A673 (cell line): ENCODE measurements around the gene RDX. TPM values are rescaled to one million over a fixed set of nuclear protein-coding genes. Genes with fewer than 3 reads are reported as not detected.

Experiments
- BruUV-seq: library from RNA; stranded (reverse); fragments of 400-500 nt; replicated peaks from 2 replicates; lab custom pipeline; 2021; lab: Mats Ljungman, UMichigan
- CTCF ChIA-PET: fragments of 300-600 bp; sonication (Branson Sonifier 250); formaldehyde crosslinking; loops from one replicate; lab custom pipeline; 2022; ENCODE audit warnings: antibody characterized with exemption; lab: Charles Lee
- POLR2A ChIA-PET: fragments of 300-600 bp; sonication (Branson Sonifier 250); formaldehyde crosslinking; loops from one replicate; lab custom pipeline; 2022; ENCODE audit warnings: antibody characterized with exemption; ENCODE audit not compliant: low non-redundant PET; lab: Charles Lee
- DNase-seq: peaks from one replicate; pipeline ENCODE4 v3.0.0-alpha.2; 2015; ENCODE audit warnings: low spot score
- H3K27ac ChIP-seq: fragments of 200-600 bp; sonication (generic); 2 replicates; pipeline ENCODE4 v1.5.1; 2016; ENCODE audit warnings: mixed run types, low read depth, mild to moderate bottlenecking, mixed read lengths, antibody characterized with exemption, low read length; ENCODE audit not compliant: poor library complexity, severe bottlenecking
- H3K27me3 ChIP-seq: fragments of 200-600 bp; sonication (generic); replicated peaks from 2 replicates; pipeline ENCODE4 v1.6.1; 2017; ENCODE audit warnings: mixed run types, low read depth, mild to moderate bottlenecking, mixed read lengths, antibody characterized with exemption, low read length; ENCODE audit not compliant: insufficient read depth, poor library complexity
- H3K36me3 ChIP-seq: fragments of 200-600 bp; sonication (generic); 2 replicates; pipeline ENCODE4 v1.6.1; 2016; ENCODE audit warnings: mixed run types, mild to moderate bottlenecking, mixed read lengths, antibody characterized with exemption, low read length; ENCODE audit not compliant: insufficient read depth, poor library complexity, severe bottlenecking
- H3K4me1 ChIP-seq: fragments of 200-600 bp; sonication (generic); 2 replicates; pipeline ENCODE4 v1.6.1; 2017; ENCODE audit warnings: mixed run types, mild to moderate bottlenecking, mixed read lengths, antibody characterized with exemption, low read length; ENCODE audit not compliant: insufficient read depth, poor library complexity, severe bottlenecking
- H3K4me3 ChIP-seq: fragments of 200-600 bp; sonication (generic); 2 replicates; pipeline ENCODE4 v1.5.1; 2016; ENCODE audit warnings: low read depth, mixed run types, mild to moderate bottlenecking, mixed read lengths, low read length; ENCODE audit not compliant: poor library complexity, severe bottlenecking
- H3K9me3 ChIP-seq: fragments of 200-600 bp; sonication (generic); 2 replicates; pipeline ENCODE4 v1.6.1; 2016; ENCODE audit warnings: mixed run types, low read depth, mild to moderate bottlenecking, mixed read lengths, antibody characterized with exemption, low read length; ENCODE audit not compliant: poor library complexity, severe bottlenecking
- CTCF ChIP-seq: fragments of 300-800, 200-600 bp; sonication (generic); conservative IDR thresholded peaks from 2 replicates; pipeline ENCODE4 v1.5.1; 2017; ENCODE audit warnings: low read depth, mild to moderate bottlenecking, antibody characterized with exemption, low read length, moderate library complexity, mixed read lengths
- EZH2 ChIP-seq: fragments of 200-600 bp; sonication (generic); IDR thresholded peaks from 2 replicates; pipeline ENCODE4 v1.6.1; 2017; ENCODE audit warnings: borderline replicate concordance, low read depth, mild to moderate bottlenecking, mixed read lengths, antibody characterized with exemption, low read length; ENCODE audit not compliant: poor library complexity, severe bottlenecking
- intact Hi-C: fragments of 100-400 bp; cut with micrococcal nuclease; formaldehyde crosslinking; loops from one replicate; pipeline ENCODE4 v1.10.0; 2022; ENCODE audit not compliant: unreplicated experiment
- total RNA-seq: library from RNA; stranded (reverse); gene quantifications from 2 replicates; pipeline ENCODE4 v1.2.3, GENCODE V29; 2021

The RDX gene
- total RNA-seq, 1 experiment from 2014 or later: 395 TPM

- Histone ChIP-seq H3K4me3 (no peak overlapping the region), H3K27ac (peak overlapping the region; percentile 70), H3K4me1 (peaks cover 78% of the 10 kb centered on the region), H3K27me3 (no peaks in the 10 kb centered on the region), H3K9me3 (no peaks in the 10 kb centered on the region), H3K36me3 (no peaks in the 10 kb centered on the region)
- CTCF ChIA-PET: no interaction called here
- POLR2A ChIA-PET: no interaction called here
- no TSS peak for BruUV-seq
- DNase-seq: no peak
- TF ChIP-seq EZH2 (no peak), CTCF (no peak)
- intact Hi-C loops: loop anchor here (5.0 kb wide), 1 partner anchor 250 kb away; no protein-coding TSS in a partner anchor
These were observed 169.5 kb downstream of the RDX start for GRCh38 chr11:110126936-110127335.

- Histone ChIP-seq H3K4me1 (peaks cover 78% of the 10 kb centered on the region), H3K27ac (no peak overlapping the region), H3K36me3 (no peaks in the 10 kb centered on the region), H3K9me3 (no peaks in the 10 kb centered on the region), H3K27me3 (no peaks in the 10 kb centered on the region), H3K4me3 (no peak overlapping the region)
- ChIA-PET CTCF (no interaction called here), POLR2A (no interaction called here)
- intact Hi-C loops: loop anchor here (5.0 kb wide), 1 partner anchor 252 kb away; no protein-coding TSS in a partner anchor
- BruUV-seq: no TSS peak
- TF ChIP-seq EZH2: no peak
- TF ChIP-seq CTCF: no peak
- no peak for DNase-seq
These were observed 170.8 kb downstream of the RDX start for GRCh38 chr11:110125632-110126031.

Other genes with a start within 250 kb of the RDX start
- 18.7 and 21.7 TPM in 2 replicates for gene ZC3H12C, start 203.2 kb downstream of the RDX start, total RNA-seq
- gene FDX1, start 133.3 kb upstream of the RDX start, total RNA-seq: 59.5 and 62.3 TPM in 2 replicates